ENCODE measurements around the gene PLD1. TPM values are rescaled to one million over a fixed set of nuclear protein-coding genes. Genes with fewer than 3 reads are reported as not detected.

The PLD1 gene
- total RNA-seq, 2 experiments from 2014 or later, result 0.22 to 1.0 TPM

DNA sequence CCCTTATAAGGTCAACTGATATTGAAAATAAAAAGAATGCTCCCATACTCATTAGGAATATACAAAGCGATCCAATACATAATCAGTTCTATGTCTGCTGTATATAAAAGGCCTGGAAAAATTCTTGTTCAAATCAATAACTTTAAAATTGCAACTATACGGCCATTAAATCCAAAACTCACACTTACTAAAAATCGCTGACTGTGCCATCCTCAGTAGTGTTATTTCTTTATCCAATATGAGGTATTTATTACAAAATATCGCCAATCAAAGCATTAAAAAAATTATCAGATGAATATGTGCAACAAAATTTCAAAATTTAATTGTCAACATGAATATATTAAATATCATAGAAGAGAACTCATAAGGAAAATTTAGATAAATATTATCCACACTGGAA, 146.5 kb downstream of the PLD1 start:
- no peaks in the 10 kb centered on the region for H3K4me1 Mint-ChIP-seq (ENCODE audit: low read depth)
- TF ChIP-seq, protein P1, sequence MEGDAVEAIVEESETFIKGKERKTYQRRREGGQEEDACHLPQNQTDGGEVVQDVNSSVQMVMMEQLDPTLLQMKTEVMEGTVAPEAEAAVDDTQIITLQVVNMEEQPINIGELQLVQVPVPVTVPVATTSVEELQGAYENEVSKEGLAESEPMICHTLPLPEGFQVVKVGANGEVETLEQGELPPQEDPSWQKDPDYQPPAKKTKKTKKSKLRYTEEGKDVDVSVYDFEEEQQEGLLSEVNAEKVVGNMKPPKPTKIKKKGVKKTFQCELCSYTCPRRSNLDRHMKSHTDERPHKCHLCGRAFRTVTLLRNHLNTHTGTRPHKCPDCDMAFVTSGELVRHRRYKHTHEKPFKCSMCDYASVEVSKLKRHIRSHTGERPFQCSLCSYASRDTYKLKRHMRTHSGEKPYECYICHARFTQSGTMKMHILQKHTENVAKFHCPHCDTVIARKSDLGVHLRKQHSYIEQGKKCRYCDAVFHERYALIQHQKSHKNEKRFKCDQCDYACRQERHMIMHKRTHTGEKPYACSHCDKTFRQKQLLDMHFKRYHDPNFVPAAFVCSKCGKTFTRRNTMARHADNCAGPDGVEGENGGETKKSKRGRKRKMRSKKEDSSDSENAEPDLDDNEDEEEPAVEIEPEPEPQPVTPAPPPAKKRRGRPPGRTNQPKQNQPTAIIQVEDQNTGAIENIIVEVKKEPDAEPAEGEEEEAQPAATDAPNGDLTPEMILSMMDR (IDR thresholded peaks at IDR 0.05), result no peak
- CTCF ChIA-PET, result no interaction called here

DNA sequence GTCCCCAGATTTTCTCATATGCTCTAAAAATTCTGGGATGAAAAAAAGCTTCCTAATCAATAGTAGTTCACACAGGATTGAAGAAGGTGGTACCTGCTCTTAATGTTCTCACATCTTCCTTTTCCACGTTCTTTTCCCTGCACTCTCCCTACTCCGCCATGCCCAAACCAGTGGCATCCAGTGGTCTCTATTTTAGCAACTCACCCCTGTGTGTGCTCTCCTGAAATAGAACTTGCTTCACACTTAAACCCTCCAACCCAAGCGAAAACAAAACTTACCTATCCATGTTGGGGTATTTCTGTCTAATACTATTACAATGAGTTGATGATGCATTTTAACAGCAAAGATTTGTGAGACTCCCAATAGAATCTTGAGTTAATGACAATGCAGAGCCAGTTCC, 148.8 kb downstream of the PLD1 start:
- Histone ChIP-seq H3K27me3 (ENCODE audit: control insufficient read depth in 1 of 2, insufficient read depth in 2 of 2, low read length in 2 of 2) (no peaks in the 10 kb centered on the region), H3K27ac (ENCODE audit: low read depth in 1 of 2, low read length in 2 of 2) (no peak overlapping the region), H3K36me3 (ENCODE audit: insufficient read depth, low read length) (no peaks in the 10 kb centered on the region), H3K4me3 (ENCODE audit: low read length) (no peak overlapping the region), H3K9me3 (ENCODE audit: control insufficient read depth in 1 of 2, insufficient read depth in 1 of 2, low read length in 2 of 2) (no peaks in the 10 kb centered on the region), H3K4me1 (ENCODE audit: insufficient read depth, low read length) (no peaks in the 10 kb centered on the region)
- DNase-seq (no peak), ATAC-seq (ENCODE audit: poor library complexity) (no peak)
- no peak overlapping the region for H3K4me3 Mint-ChIP-seq
- H3K36me3 Mint-ChIP-seq (ENCODE audit: low read depth), result no peaks in the 10 kb centered on the region
- H3K9me3 Mint-ChIP-seq, result no peaks in the 10 kb centered on the region
- no peaks in the 10 kb centered on the region for H3K4me1 Mint-ChIP-seq (ENCODE audit: low read depth)
- TF ChIP-seq, protein P1 (IDR thresholded peaks at IDR 0.05), result no peak
- CTCF ChIA-PET, result interaction anchor here (1.0 kb wide), 1 partner anchor 8 kb away, joined by 3 read pairs; no protein-coding TSS in a partner anchor
- intact Hi-C loops (cut with DNase I, micrococcal nuclease), result no loop called here
- peaks cover 20% of the 10 kb centered on the region for H3K27me3 Mint-ChIP-seq
- POLR2A ChIA-PET, result no interaction called here
- H3K27ac Mint-ChIP-seq, result no peak overlapping the region

More for the DNA sequence above, 146.5 kb downstream of the PLD1 start:
- Mint-ChIP-seq H3K4me3 (no peak overlapping the region), H3K36me3 (ENCODE audit: low read depth) (no peaks in the 10 kb centered on the region), H3K27me3 (peaks cover 20% of the 10 kb centered on the region), H3K9me3 (no peaks in the 10 kb centered on the region), H3K27ac (no peak overlapping the region)
- no peaks in the 10 kb centered on the region for H3K9me3 ChIP-seq (ENCODE audit: control insufficient read depth in 1 of 2, insufficient read depth in 1 of 2, low read length in 2 of 2)
- H3K36me3 ChIP-seq (ENCODE audit: insufficient read depth, low read length), result no peaks in the 10 kb centered on the region
- no peaks in the 10 kb centered on the region for H3K27me3 ChIP-seq (ENCODE audit: control insufficient read depth in 1 of 2, insufficient read depth in 2 of 2, low read length in 2 of 2)
- no peak overlapping the region for H3K4me3 ChIP-seq (ENCODE audit: low read length)
- DNase-seq (no peak), ATAC-seq (ENCODE audit: poor library complexity) (no peak)
- POLR2A ChIA-PET, result no interaction called here
- intact Hi-C loops (cut with DNase I, micrococcal nuclease), result no loop called here
- no peak overlapping the region for H3K27ac ChIP-seq (ENCODE audit: low read depth in 1 of 2, low read length in 2 of 2)
- H3K4me1 ChIP-seq (ENCODE audit: insufficient read depth, low read length), result no peaks in the 10 kb centered on the region

DNA sequence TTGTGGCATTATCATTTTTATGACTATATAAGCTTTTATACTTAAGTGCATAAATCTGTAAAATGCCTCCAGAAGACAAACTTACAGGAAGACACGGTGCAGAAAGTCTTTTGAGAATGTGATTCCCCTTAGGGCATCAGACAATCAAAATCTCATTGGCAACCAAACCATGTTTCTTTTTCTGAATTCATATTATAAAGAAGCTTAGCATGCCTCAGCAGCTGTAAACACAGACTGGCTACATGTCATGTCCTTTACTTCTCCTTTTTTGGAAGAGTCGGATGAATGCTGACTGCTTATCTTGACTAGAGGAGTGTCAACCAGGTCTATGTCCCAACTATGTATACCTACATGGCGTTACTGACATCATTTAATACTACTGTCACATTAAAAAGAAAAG, 150.1 kb downstream of the PLD1 start:
- no peaks in the 10 kb centered on the region for H3K4me1 ChIP-seq (ENCODE audit: insufficient read depth, low read length)
- Mint-ChIP-seq H3K9me3 (no peaks in the 10 kb centered on the region), H3K36me3 (ENCODE audit: low read depth) (no peaks in the 10 kb centered on the region), H3K27me3 (peaks cover 20% of the 10 kb centered on the region), H3K4me3 (no peak overlapping the region), H3K4me1 (ENCODE audit: low read depth) (no peaks in the 10 kb centered on the region), H3K27ac (no peak overlapping the region)
- no peak overlapping the region for H3K27ac ChIP-seq (ENCODE audit: low read depth in 1 of 2, low read length in 2 of 2)
- TF ChIP-seq, protein P1 (IDR thresholded peaks at IDR 0.05), result no peak
- no peak overlapping the region for H3K4me3 ChIP-seq (ENCODE audit: low read length)
- intact Hi-C loops (cut with DNase I, micrococcal nuclease), result no loop called here
- H3K36me3 ChIP-seq (ENCODE audit: insufficient read depth, low read length), result no peaks in the 10 kb centered on the region
- CTCF ChIA-PET, result interaction anchor here (0.8 kb wide), 1 partner anchor 1253 kb away, joined by 3 read pairs; no protein-coding TSS in a partner anchor
- H3K9me3 ChIP-seq (ENCODE audit: control insufficient read depth in 1 of 2, insufficient read depth in 1 of 2, low read length in 2 of 2), result no peaks in the 10 kb centered on the region
- POLR2A ChIA-PET, result no interaction called here
- H3K27me3 ChIP-seq (ENCODE audit: control insufficient read depth in 1 of 2, insufficient read depth in 2 of 2, low read length in 2 of 2), result no peaks in the 10 kb centered on the region
- no peak for DNase-seq
- ATAC-seq (ENCODE audit: poor library complexity), result no peak

All from CD4-positive, alpha-beta T cell (primary cell).